Adrenal gland (tissue), 12 donors: ENCODE measurements around the gene FUT1. TPM values are rescaled to one million over a fixed set of nuclear protein-coding genes. Genes with fewer than 3 reads are reported as not detected.

ENCODE experiments used
- DNase-seq, 7 donors: peaks; one replicate each; pipeline ENCODE4 v3.0.0-alpha.2; 2019 to 2020
- H3K27ac ChIP-seq, 5 donors: fragments of 200-600 bp; sonication (generic) in 4 of 5; 1 replicate in 3 of 5; 2 replicates in 2 of 5; pipeline versions ENCODE4 v1.5.1 to v1.8.0; 2016 to 2020; ENCODE audit warnings: mild to moderate bottlenecking in 1 of 5
- H3K27me3 ChIP-seq: fragments of 200-600 bp; 2 replicates; pipeline ENCODE4 v1.8.0; 2021
- H3K36me3 ChIP-seq, 2 donors: fragments of 200-600 bp; replicated peaks in 1 of 2; 1 replicate in 1 of 2; 2 replicates in 1 of 2; pipeline versions ENCODE4 v1.5.1 to v1.8.0; 2018 to 2022
- H3K4me1 ChIP-seq, 2 donors: fragments of 200-600 bp; replicated peaks in 1 of 2; 1 replicate in 1 of 2; 2 replicates in 1 of 2; pipeline versions ENCODE4 v1.5.1 to v1.8.0; 2018 to 2021
- H3K4me3 ChIP-seq, 4 donors: fragments of 200-600 bp; sonication (generic) in 3 of 4; one replicate each; pipeline ENCODE4 v1.5.1; 2016 to 2018
- H3K9me3 ChIP-seq, 3 donors: fragments of 200-600 bp; sonication (generic) in 1 of 3; replicated peaks in 1 of 3; 1 replicate in 2 of 3; 2 replicates in 1 of 3; pipeline versions ENCODE4 v1.5.1 to v1.8.0; 2016 to 2021
- POLR2A ChIP-seq, 2 donors: fragments of 450-650 bp; IDR thresholded peaks; one replicate each; pipeline ENCODE4 v1.6.1; 2017; ENCODE audit warnings: antibody characterized with exemption in 2 of 2, mild to moderate bottlenecking in 2 of 2, moderate library complexity in 1 of 2
- WGBS, 4 donors: extraction: QIAGEN DNeasy Blood & Tissue Kit in 2 of 4; methylation state at CpG; one replicate each; pipeline versions ENCODE4 v1.1.5 to v1.1.7; 2013 to 2017; 5-methylcytosine and 5-hydroxymethylcytosine counted together
- intact Hi-C, 2 donors: fragments of 100-400 bp; cut with DNase I; formaldehyde crosslinking; loops; one replicate each; pipeline versions ENCODE4 v1.14.1 to v1.15.0; 2022 to 2023
- polyA plus RNA-seq, 3 donors: library from polyadenylated mRNA; stranded (reverse); fragments of 200-250 nt in 2 of 3; fragments of 350-450 nt in 1 of 3; fragmentation: Illumina TruSeq in 1 of 3; extraction: RNeasy Lipid Tissue Mini Kit (QIAGEN cat#74804) in 1 of 3; gene quantifications; one replicate each; pipeline ENCODE4 v1.2.3, GENCODE V29; 2013 to 2014
- total RNA-seq, 9 donors: library from RNA; depleted of rRNA in 4 of 9; stranded (reverse); fragments of >200 nt in 4 of 9; fragments of 120-200 nt in 1 of 9; fragmentation: NEBNext Ultra II Directional in 1 of 9; extraction: Animal tissue kit (Norgen Biotek cat#: 25700) in 1 of 9; gene quantifications; one replicate each; pipeline versions ENCODE4 v1.1.0 to v1.2.4, GENCODE V29; 2013 to 2023
- TF ChIP-seq, protein P1 (sequence below), 6 experiments: fragments of 450-650 bp in 4 of 6; fragments of 200-600 bp in 2 of 6; sonication (generic) in 1 of 6; IDR thresholded peaks; 1 replicate in 5 of 6; 2 replicates in 1 of 6; pipeline versions ENCODE4 v1.5.1 to v1.8.0; 2016 to 2021; ENCODE audit warnings: antibody characterized with exemption in 6 of 6, mild to moderate bottlenecking in 2 of 6, moderate library complexity in 1 of 6
- donor health status: healthy with polysubstance abuse.
- donor health status: Bipolar disorder and iron deficiency.
- donor health status: DM: yes; HTN: yes; CAD: no.
- donor health status: DM: no; HTN: no; CAD: no.
- donor health status: DM: no; HTN: no; CAD: no.
- donor health status: DM: yes; HTN: yes; CAD: no.

The FUT1 gene
- total and polyA plus RNA-seq, 12 donors = 1.2 to 4.5 (median 2.0) TPM

DNA sequence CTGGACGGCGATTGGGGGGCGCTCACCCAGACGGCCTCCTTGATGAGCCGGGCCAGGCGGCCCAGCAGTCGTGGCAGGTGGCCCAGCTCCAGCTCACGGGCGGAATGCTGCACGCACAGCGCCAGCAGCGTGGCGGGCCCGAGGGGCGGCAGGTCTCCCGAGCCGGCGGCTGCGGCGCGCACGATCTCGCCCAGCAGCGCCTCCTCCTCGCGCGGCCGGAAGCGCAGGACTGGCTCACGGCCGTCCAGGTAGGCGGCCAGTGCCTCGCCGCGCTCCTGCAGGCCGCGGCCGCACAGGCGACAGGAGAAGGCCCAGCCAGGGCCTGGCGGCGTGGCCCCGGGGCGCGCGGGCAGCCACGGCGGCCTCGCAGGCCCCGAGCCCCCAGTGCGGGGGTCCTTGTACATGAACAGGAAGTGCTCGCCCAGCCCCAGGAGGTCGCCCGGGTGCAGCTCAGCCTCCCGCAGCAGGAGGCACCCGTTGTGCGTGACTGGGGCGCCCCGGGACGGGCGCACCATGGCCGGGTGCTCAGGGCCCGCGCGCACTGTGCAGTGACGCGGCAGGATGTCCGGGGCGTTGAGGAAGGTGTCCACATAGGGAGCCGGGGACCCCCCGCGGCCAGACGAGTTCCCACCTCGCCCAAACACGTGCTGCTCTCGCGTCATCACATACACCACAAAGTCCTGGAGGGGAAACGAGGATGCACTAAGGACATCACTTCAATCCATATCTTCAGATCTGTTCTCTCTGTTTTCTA is 23.4 kb downstream of the FUT1 start:
- no peak overlapping the region for H3K4me3 ChIP-seq
- 66 to 80% (median 73%) methylated on average over 20 to 77 of the region's 77 CpGs for WGBS, 4 donors
- peak overlapping the region in 1 of 5 donors; percentile 12 for H3K27ac ChIP-seq
- H3K27me3 ChIP-seq = no peaks in the 10 kb centered on the region
- peak in 1 of 7 donors; percentile 26 for DNase-seq
- intact Hi-C loops = no loop called here
- peaks cover 4 to 16% of the 10 kb centered on the region in 2 donors for H3K4me1 ChIP-seq
- no peaks in the 10 kb centered on the region for H3K9me3 ChIP-seq
- H3K36me3 ChIP-seq = peaks cover 0 to 4% of the 10 kb centered on the region in 2 donors
- TF ChIP-seq POLR2A (IDR thresholded peaks at IDR 0.05) = no peak
- TF ChIP-seq, protein P1, sequence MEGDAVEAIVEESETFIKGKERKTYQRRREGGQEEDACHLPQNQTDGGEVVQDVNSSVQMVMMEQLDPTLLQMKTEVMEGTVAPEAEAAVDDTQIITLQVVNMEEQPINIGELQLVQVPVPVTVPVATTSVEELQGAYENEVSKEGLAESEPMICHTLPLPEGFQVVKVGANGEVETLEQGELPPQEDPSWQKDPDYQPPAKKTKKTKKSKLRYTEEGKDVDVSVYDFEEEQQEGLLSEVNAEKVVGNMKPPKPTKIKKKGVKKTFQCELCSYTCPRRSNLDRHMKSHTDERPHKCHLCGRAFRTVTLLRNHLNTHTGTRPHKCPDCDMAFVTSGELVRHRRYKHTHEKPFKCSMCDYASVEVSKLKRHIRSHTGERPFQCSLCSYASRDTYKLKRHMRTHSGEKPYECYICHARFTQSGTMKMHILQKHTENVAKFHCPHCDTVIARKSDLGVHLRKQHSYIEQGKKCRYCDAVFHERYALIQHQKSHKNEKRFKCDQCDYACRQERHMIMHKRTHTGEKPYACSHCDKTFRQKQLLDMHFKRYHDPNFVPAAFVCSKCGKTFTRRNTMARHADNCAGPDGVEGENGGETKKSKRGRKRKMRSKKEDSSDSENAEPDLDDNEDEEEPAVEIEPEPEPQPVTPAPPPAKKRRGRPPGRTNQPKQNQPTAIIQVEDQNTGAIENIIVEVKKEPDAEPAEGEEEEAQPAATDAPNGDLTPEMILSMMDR (IDR thresholded peaks at IDR 0.05) = no peak

DNA sequence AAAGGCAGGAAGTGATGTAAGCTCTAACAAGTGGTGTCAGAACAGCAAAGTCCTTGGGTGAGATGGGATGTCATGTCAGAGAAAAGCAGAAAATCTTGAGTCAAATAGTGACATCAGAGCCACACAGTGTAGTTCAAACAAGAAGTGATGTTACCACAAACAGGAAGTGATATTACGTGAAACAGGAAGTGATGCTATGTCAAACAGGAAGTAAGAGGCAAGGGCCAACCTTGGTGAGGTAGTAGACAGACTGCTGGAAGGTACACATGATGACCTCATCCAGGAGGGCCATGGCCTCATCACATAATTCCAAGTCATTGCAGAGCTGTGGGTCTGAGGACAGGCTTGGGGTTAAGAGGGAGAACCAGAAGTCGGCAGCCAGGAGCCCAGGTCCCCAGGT is 25.9 kb downstream of the FUT1 start:
- Histone ChIP-seq H3K27me3 (no peaks in the 10 kb centered on the region), H3K4me3 (no peak overlapping the region), H3K36me3 (peaks cover 0 to 4% of the 10 kb centered on the region in 2 donors), H3K27ac (peak overlapping the region in 2 of 5 donors; percentile 82 to 84), H3K9me3 (no peaks in the 10 kb centered on the region), H3K4me1 (peaks cover 4 to 16% of the 10 kb centered on the region in 2 donors)
- TF ChIP-seq, protein P1 (IDR thresholded peaks at IDR 0.05) = no peak
- no peak for TF ChIP-seq POLR2A (IDR thresholded peaks at IDR 0.05)
- no peak for DNase-seq
- intact Hi-C loops = no loop called here
- 75 to 83% (median 79%) methylated on average over 2 of the region's 2 CpGs for WGBS, 4 donors

DNA sequence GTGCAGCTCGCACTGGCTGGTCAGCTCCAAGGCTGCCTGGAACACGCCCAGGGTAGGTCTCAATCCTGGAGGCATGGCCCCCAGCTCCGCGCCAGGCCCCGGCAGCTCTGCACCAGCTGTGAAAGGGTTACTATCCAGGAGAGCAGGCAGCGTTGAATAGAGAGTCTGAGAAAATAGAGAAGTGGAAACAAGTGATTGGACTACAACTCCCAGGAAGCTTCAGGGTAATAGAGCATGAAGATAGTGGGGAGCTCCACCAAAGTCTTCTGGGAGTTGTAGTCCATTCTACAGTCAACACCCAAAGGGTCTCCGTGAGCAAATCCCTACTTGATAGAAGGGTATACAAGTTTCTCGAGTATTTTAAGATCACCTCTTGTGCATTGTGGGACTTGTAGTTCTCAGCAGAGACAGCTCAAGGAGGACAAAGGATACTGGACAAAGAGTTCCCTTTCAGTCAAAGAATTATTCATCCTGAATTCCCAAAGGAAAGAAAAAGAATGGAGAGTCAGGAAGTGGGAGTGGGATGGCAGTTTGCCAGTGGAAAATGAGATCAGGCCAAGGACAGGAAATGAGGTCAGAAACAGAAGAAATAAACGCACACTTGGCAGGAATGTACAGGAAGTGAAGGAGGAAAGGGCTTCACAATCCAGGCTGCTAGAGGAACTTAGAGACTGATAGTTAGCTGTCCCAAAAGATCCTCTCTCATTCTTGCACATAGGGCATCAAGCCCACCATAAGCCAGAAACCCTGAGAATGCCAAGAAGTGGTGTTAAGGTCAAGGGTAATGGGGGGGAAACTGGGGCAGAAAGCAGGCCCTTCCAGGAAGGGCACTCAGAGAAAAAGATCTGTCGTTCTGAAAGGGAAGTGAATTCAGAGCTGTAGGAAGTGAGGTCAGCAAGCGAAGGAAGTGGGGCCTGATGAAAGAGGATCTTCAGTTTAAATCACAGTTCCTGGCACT is 27.4 kb downstream of the FUT1 start:
- WGBS, 4 donors = 33 to 42% (median 36%) methylated on average over 11 of the region's 11 CpGs
- Histone ChIP-seq H3K27me3 (no peaks in the 10 kb centered on the region), H3K4me1 (peaks cover 6 to 20% of the 10 kb centered on the region in 2 donors), H3K36me3 (peaks cover 0 to 4% of the 10 kb centered on the region in 2 donors), H3K27ac (peak overlapping the region; percentile 53 to 84 (median 63)), H3K4me3 (no peak overlapping the region), H3K9me3 (no peaks in the 10 kb centered on the region)
- peak; percentile 74 to 92 (median 79) for DNase-seq
- intact Hi-C loops = no loop called here
- no peak for TF ChIP-seq POLR2A (IDR thresholded peaks at IDR 0.05)
- TF ChIP-seq, protein P1 (IDR thresholded peaks at IDR 0.05) = no peak

DNA sequence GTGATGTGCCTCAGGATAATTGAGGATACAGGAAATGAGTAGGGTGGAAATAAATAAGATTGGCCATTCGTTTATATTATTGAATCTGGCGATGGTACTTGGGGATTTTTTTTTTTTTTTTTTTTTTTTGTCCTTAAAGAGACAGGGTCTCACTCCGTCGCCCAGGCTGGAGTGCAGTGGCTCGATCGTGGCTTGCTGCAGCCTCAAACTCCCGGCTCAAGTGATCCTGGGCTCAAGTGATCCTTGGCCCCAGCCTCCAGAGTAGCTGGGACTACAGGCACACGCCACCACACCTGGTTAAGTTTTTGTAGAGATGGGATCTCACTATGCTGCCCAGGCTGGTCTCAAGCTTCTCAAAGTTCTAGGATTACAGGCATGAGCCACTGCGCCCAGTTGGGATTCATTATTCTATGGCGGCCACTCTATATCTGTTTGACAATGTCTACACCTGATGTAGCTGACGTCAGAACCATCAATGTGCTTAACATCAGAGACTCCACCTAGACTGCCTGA is 30.2 kb downstream of the FUT1 start:
- H3K4me3 ChIP-seq = no peak overlapping the region
- H3K27me3 ChIP-seq = no peaks in the 10 kb centered on the region
- H3K36me3 ChIP-seq = peaks cover 0 to 4% of the 10 kb centered on the region in 2 donors
- TF ChIP-seq, protein P1 (IDR thresholded peaks at IDR 0.05) = no peak
- no peak for TF ChIP-seq POLR2A (IDR thresholded peaks at IDR 0.05)
- 82 to 88% (median 83%) methylated on average over 10 to 11 of the region's 11 CpGs for WGBS, 4 donors
- DNase-seq = no peak
- peaks cover 28 to 42% of the 10 kb centered on the region in 2 donors for H3K4me1 ChIP-seq
- H3K9me3 ChIP-seq = no peaks in the 10 kb centered on the region
- no peak overlapping the region for H3K27ac ChIP-seq
- intact Hi-C loops = no loop called here
